ENCODE measurements around the gene MEIS3. TPM values are rescaled to one million over a fixed set of nuclear protein-coding genes. Genes with fewer than 3 reads are reported as not detected.

Gene MEIS3
- total and polyA plus RNA-seq, 10 of the 15 experiments (the other 5 are each of a cell fraction or from before 2014, with no cell fraction given): 0.05 to 0.23 TPM; not detected in 8

- TF ChIP-seq BHLHE40 (IDR thresholded peaks at IDR 0.05; ENCODE audit: borderline replicate concordance in 1 of 2, low read depth in 2 of 2, low read length in 1 of 2): no peak
- no peak for TF ChIP-seq TCF3 (IDR thresholded peaks at IDR 0.05; ENCODE audit: borderline replicate concordance, insufficient read depth, low read depth, low read length)
- no peak for TF ChIP-seq CBX5 (IDR thresholded peaks at IDR 0.05; ENCODE audit: low read depth)
- TF ChIP-seq CBFB (IDR thresholded peaks at IDR 0.05; ENCODE audit: low read depth): no peak
- no peak for TF ChIP-seq ATF7 (IDR thresholded peaks at IDR 0.05; ENCODE audit: low read depth)
- no peak for TF ChIP-seq HDAC2 (IDR thresholded peaks at IDR 0.05)
- TF ChIP-seq ZNF622 (IDR thresholded peaks at IDR 0.05): no peak
- no peak for TF ChIP-seq BRCA1 (IDR thresholded peaks at IDR 0.05; ENCODE audit: low read depth, low read length)
Observed at GRCh38 chr19:47456721-47457474, 37.6 kb upstream of the MEIS3 start (continued).

DNA sequence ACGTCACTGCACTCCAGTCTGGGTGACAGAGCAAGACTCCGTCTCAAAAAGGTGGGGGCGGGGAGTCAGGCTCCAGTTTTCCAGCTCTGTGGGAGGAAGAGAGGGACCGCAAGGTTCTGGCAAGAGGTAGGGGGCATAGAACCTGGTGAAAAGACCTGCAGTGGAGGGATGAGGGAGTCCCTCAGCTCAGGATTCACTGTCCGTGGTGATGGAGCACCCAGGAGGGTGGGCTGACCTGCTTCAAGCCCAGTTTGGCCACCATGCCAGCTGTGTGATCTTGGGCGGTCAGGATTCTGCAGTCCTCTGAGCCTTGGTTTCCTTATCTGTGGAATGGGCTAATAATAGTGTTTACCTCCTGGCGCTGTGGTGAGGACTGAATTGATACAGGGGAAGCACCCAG lies 31.2 kb upstream of the MEIS3 start:
- Histone ChIP-seq H3K36me3 (ENCODE audit: control insufficient read depth in 2 of 2, insufficient read depth in 2 of 2, low read length in 1 of 2) (no peaks in the 10 kb centered on the region), H3K9ac (ENCODE audit: control insufficient read depth, insufficient read depth, low read length) (no peak overlapping the region), H3K4me1 (ENCODE audit: control insufficient read depth, insufficient read depth, low read length) (peaks cover 9% of the 10 kb centered on the region), H4K20me1 (ENCODE audit: control insufficient read depth, insufficient read depth) (no peaks in the 10 kb centered on the region), H2AFZ (ENCODE audit: control insufficient read depth, low read depth, low read length) (no peak overlapping the region), H3K4me2 (ENCODE audit: control insufficient read depth, insufficient read depth) (no peak overlapping the region), H3K27ac (ENCODE audit: control insufficient read depth, insufficient read depth) (no peak overlapping the region), H3K4me3 (no peak overlapping the region), H3K9me3 (replicated peaks; ENCODE audit: control insufficient read depth, insufficient read depth, low read length) (no peaks in the 10 kb centered on the region; the same call in 2 of the 3 replicates), H3K27me3 (replicated peaks in 1 of 2; ENCODE audit: control insufficient read depth in 2 of 2, insufficient read depth in 2 of 2, low read length in 1 of 2) (peaks cover 0 to 1% of the 10 kb centered on the region in 2 experiments; a peak in 1 of 4 replicates), H3K79me2 (ENCODE audit: control insufficient read depth, insufficient read depth, low read length) (no peaks in the 10 kb centered on the region)
- WGBS (ENCODE audit: insufficient coverage, insufficient replicate concordance, low lambda C conversion rate, missing lambda C conversion rate): 66% methylated on average over 7 of the region's 7 CpGs
- in situ Hi-C loops (cut with MboI) (no loop called here), intact Hi-C loops (cut with micrococcal nuclease; ENCODE audit: unreplicated experiment) (no loop called here)
- ATAC-seq (no peak), DNase-seq (ENCODE audit: low read depth, low spot score) (no peak), FAIRE-seq (no peak)
- ChIA-PET POLR2A (no interaction called here), SMC1A (ENCODE audit: uncharacterized antibody, unreplicated experiment) (no interaction called here), CTCF (interaction anchor here (1.1 kb wide), 1 partner anchor 90 kb away, joined by 3 read pairs; no protein-coding TSS in a partner anchor), RAD21 (ENCODE audit: unreplicated experiment) (no interaction called here)
- TF ChIP-seq, protein P1, sequence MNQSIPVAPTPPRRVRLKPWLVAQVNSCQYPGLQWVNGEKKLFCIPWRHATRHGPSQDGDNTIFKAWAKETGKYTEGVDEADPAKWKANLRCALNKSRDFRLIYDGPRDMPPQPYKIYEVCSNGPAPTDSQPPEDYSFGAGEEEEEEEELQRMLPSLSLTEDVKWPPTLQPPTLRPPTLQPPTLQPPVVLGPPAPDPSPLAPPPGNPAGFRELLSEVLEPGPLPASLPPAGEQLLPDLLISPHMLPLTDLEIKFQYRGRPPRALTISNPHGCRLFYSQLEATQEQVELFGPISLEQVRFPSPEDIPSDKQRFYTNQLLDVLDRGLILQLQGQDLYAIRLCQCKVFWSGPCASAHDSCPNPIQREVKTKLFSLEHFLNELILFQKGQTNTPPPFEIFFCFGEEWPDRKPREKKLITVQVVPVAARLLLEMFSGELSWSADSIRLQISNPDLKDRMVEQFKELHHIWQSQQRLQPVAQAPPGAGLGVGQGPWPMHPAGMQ (IDR thresholded peaks at IDR 0.05; ENCODE audit: borderline replicate concordance): no peak
- TF ChIP-seq, protein P2, sequence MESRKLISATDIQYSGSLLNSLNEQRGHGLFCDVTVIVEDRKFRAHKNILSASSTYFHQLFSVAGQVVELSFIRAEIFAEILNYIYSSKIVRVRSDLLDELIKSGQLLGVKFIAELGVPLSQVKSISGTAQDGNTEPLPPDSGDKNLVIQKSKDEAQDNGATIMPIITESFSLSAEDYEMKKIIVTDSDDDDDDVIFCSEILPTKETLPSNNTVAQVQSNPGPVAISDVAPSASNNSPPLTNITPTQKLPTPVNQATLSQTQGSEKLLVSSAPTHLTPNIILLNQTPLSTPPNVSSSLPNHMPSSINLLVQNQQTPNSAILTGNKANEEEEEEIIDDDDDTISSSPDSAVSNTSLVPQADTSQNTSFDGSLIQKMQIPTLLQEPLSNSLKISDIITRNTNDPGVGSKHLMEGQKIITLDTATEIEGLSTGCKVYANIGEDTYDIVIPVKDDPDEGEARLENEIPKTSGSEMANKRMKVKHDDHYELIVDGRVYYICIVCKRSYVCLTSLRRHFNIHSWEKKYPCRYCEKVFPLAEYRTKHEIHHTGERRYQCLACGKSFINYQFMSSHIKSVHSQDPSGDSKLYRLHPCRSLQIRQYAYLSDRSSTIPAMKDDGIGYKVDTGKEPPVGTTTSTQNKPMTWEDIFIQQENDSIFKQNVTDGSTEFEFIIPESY (IDR thresholded peaks at IDR 0.05): no peak
- no peak for TF ChIP-seq RB1 (IDR thresholded peaks at IDR 0.05; ENCODE audit: borderline replicate concordance)
- no peak for TF ChIP-seq CHD1 (IDR thresholded peaks at IDR 0.05; ENCODE audit: low read depth, low read length)
- no peak for TF ChIP-seq CBX5 (IDR thresholded peaks at IDR 0.05; ENCODE audit: low read depth)
- TF ChIP-seq EP300 (IDR thresholded peaks at IDR 0.05; ENCODE audit: borderline replicate concordance in 1 of 2, control insufficient read depth in 1 of 2, low read depth in 2 of 2, low read length in 2 of 2): no peak
- TF ChIP-seq STAT1 (conservative IDR thresholded peaks at IDR 0.05): no peak
- TF ChIP-seq LARP7 (IDR thresholded peaks at IDR 0.05): no peak
- BruUV-seq (replicated peaks): no TSS peak
